Activated CD4-positive, CD25-positive, alpha-beta regulatory T cell treated with anti-CD3 and anti-CD28 coated beads, Interleukin-2, amount 50 U/mL, for 16 hours (primary cell): ENCODE data around the gene C16orf92.
A peak's percentile ranks its signal among the peaks of the same experiment; 100 is the strongest.

Experiments used
- DNase-seq: peaks from one replicate; pipeline ENCODE4 v3.0.0-alpha.2; 2020; ENCODE audit warnings: low read depth, low spot score

The C16orf92 gene, protein sequence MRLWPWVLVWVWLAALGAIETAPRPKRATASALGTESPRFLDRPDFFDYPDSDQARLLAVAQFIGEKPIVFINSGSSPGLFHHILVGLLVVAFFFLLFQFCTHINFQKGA

DNA sequence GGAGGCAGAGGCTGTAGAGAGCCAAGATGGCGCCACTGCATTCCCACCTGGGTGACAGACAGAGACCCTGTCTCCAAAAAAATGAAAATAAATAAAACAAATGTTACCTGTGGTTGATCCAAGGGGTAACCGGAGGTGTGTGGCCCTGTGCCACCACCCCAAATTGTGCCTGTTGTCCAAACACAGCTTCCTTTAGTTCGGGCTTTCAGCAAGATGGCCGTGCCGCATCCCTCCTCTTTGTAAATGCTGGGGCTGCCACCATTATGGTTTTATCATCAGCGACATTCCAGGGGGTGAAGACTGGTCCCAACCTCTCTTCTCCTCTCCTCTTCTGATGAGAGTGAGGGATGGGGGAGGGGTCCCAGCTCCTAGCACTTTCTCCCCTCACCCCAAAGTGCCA, at the start of gene C16orf92:
TSS of gene C16orf92 (plus strand) at position 312 of the 400 bp plus-strand sequence. CDS start 143 bp downstream, outside the sequence.
- DNase-seq: no peak

DNA sequence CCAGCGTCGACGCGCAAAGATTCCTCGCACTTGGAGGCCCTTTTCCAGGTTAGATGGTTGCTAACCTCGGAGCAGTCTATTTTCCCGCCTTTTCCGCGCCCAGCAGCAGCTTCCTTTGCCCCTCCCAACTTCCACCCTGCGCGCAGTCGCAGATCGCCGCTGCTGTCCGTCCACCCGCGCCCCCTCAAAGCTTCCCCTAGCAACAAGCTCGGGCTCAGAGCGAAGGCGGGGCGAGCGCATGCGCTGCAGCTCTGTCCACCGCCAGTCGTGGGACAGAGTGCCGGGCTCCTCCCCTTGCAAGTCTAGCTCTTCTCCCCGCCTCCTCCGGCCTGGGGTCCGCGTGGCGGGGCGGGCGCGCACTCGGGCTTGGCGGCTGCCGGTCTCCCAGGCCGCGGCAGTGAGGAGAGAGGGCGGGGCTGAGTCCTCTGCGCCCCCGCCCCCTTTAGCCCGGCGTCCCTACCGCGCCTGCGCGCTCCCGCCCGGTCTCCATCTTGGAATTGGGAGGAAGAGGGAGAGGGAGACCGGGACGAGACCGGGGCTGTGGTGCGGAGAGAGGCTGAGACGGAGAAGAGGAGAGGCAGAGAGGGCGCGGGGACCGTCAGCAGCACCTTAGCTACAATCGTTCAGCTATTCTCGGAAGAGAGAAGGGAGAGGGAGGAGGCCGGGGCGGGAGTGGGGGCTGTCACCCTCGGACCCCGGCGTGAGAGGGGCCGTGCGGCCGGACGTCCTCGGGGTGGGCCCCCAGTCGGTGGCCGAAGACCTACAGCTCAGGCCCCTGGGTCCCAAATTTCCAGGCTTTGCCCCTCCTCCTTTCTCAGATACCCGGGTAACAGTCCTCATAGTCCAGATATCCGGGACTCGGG, 49.4 kb upstream of the C16orf92 start, which contains the start of gene TAOK2:
TSS of gene TAOK2 (plus strand) at position 485 of the 863 bp plus-strand sequence. CDS start 3,905 bp downstream, outside the sequence.
- peak; percentile 84 for DNase-seq

DNA sequence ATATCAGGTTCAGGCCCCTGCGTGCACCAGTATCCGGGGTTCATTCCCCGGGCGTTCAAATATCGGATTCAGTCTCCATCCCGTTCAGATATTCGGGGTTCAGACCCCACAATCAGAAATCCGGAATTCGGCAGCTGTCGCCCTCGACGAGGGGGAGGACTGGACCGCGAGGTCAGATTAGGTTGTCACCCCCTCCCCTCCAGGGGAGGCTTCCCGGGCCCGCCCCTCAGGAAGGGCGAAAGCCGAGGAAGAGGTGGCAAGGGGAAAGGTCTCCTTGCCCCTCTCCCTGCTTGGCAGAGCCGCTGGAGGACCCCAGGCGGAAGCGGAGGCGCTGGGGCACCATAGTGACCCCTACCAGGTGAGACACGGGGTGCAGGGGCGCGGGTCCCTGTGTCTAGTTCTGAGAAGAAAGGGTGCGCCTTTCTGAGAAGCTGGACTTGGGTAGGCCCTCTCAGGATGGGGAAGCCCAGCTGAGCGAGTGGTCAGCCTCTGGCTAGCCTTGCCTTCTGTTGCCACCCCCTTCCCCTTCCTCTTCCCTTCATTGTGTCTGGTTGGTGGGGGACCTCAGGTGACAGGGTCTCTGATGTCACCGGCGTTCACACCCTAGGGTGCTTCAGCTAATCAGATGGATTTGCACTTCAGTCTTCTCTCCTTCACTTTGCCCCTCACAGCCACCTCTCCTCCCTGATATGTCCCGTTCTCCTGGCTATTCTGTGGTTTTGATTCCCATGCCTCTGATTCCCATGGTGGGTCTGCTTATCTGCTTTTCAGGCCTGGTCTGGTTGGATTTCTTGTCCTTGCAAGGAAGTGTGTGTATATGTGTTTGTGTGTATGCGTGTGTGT, 48.5 kb upstream of the C16orf92 start:
- no peak for DNase-seq

DNA sequence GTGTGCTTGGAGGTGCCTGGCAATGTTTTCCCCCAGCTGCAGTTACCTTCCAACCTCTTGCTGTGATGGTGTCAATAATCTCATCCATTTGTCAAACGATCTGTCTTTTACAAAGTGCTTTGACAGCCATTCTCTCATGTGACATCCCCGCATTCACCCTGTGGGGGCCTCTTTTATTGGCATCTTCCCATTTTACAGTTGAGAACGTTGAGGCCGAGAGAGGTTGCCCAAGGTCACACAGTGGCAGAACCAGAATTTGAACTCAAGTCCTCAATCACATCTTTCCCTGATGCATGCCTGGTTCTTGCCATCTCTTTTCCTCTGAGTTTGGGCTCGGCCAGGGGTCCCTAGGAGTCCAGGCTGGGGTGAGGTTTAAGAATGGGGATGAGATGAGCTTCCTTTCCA, 47.9 kb upstream of the C16orf92 start:
- DNase-seq: no peak

DNA sequence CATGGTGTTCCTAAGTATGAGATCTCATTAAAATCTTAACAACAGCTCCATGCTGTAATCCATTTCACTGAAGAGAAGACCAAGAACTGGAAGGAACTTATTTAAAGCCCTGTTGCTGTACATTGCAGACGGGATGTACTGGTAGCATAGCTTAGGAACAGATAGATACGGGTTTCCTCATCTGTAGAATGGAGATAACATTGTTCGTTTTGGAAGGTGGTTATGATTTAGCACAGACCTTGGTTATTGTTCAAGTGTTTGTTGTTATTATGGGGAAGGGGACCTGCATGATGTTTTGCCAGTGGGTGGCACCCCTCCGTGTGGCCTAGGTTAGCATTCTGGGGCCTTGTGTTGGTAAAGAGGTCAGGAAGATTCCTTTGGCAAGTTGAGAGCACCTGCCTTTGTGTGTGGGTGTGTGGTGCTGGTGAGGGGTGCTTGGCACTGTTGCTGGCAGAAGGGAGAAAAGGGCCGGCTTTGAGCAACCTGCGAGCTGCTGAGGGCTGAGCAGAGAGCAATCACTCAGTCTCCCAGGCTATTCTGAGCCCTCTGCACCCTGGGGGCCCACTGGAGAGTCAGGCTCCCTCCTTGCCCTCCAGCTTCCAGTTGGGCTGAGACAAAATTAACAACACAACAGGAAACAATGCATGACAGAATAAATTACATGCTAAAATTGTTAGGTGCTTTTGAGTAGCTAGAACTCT, 47.0 kb upstream of the C16orf92 start:
- no peak for DNase-seq

DNA sequence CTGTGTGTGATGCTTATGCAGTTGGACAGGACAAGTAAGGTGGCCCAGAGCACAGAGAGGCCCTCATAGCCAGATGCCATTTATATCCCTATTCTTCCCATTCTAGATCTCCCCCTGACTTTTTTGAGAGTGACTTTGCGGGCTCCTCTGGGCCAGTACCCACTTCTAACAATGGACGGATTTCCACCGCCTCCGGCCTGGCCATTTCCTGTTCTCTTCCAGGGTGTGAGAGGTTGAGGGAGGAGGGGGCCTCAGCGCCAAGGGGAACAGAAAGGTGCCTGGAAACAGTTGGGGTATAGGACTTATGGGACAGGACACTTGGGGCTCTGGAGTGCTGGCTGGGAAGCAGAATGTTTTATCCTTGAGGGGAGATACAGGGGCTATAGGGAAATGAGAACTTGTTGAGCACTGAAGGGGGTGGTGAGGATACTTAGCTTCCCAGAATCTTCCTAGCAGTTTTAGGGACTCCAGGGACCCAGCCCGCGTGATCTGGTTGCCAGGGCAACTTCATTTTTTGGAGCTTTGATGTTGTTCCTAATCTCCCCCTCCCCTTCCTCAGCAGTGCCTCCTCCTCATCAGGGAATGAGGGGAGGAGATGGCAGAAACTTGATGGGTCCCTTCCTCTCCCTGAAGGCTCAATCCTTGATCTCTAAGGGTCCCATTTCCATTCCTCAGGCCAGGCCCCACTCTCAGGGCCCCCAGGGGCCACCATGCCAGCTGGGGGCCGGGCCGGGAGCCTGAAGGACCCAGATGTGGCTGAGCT, 45.8 kb upstream of the C16orf92 start:
- DNase-seq: no peak

DNA sequence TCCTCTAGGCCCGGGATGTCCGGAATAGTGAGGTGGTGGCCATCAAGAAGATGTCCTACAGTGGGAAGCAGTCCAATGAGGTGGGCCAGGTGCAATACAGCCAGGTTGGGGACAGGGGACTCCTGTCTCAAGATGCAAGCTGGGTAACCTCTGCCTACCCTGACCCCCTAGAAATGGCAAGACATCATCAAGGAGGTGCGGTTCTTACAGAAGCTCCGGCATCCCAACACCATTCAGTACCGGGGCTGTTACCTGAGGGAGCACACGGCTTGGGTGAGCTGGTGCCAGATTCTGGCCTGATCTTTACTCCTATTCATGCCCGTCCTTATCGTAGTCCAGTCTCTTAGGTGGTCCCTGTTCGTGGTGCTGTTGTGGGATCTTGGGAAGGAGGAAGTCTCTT, 44.9 kb upstream of the C16orf92 start:
- DNase-seq: no peak

DNA sequence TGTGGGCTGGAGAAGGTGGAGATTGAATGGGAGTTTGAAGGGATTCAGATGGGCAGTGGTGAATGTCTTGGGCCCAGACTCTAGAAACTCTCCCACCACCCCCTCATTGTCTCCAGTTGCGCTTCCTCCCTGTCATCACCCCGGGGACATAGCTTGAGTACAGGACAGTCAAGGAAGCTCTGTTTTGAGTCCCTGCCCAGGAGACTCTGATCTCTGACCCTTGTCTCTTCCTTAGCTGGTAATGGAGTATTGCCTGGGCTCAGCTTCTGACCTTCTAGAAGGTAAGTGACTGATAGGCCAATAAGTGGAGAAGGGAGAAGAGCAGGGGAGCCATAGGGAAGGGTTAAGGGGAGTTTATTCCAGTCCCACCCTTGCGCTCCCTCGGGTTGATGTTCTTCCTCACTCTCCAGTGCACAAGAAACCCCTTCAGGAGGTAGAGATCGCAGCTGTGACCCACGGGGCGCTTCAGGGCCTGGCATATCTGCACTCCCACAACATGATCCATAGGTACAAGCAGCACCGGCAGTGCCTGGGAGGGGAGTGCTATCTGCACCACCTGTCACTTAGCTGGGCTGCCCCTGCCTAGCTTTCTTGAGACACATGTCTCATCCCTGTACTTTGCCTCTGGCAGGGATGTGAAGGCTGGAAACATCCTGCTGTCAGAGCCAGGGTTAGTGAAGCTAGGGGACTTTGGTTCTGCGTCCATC, 44.3 kb upstream of the C16orf92 start:
- DNase-seq: no peak

DNA sequence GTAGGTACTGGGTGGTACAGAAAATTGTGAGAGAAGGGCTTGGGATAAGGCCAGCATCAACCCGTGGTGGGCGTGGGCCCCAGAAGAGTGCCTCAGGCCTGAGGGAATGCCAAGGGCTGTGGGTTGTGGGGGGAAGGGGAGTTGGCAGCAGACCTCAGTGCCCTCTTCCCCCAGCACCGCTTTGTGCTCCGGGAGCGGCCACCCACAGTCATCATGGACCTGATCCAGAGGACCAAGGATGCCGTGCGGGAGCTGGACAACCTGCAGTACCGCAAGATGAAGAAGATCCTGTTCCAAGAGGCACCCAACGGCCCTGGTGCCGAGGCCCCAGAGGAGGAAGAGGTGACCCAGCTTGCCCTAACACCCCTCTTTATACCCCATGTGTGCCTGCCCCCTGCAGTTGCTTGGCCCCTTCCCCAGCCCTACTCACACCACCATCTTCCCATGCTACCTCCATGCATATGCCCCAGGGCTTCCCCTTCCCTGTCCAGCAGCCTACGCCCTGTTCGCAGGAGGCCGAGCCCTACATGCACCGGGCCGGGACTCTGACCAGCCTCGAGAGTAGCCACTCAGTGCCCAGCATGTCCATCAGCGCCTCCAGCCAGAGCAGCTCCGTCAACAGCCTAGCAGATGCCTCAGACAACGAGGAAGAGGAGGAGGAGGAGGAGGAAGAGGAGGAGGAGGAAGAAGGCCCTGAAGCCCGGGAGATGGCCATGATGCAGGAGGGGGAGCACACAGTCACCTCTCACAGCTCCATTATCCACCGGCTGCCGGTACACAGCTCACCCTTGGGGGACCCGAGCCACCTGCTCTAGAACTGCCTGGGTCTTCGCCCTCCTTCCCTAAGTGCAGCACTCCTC, 40.2 kb upstream of the C16orf92 start:
- DNase-seq: no peak

DNA sequence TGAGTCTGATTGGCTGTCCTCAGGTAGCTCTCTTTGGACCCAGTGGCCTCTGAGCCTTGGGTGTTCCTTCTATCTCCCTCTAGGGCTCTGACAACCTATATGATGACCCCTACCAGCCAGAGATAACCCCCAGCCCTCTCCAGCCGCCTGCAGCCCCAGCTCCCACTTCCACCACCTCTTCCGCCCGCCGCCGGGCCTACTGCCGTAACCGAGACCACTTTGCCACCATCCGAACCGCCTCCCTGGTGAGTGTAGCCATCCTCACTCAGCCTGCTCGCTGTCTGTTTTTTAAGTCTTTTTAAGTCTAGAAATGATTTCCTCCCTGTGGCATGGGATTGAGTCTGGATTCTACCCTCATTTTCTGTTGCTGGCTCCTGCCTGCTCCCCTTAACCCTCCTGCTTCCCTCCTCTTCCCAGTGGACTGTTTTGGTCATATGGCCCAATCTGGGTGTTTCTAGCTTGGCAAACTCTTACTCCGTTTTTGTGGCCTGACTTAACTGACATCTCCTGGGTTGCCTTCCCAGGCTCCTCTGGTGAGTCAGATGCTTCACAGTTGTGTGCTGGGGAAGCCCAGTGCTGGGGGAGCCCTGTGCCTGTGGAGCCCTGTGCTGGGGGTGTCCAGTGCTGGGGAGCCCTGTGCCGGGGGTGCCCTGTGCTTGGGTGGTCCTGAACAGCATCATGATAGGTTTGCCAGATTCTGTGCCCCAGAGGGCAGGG, 39.4 kb upstream of the C16orf92 start:
- no peak for DNase-seq

DNA sequence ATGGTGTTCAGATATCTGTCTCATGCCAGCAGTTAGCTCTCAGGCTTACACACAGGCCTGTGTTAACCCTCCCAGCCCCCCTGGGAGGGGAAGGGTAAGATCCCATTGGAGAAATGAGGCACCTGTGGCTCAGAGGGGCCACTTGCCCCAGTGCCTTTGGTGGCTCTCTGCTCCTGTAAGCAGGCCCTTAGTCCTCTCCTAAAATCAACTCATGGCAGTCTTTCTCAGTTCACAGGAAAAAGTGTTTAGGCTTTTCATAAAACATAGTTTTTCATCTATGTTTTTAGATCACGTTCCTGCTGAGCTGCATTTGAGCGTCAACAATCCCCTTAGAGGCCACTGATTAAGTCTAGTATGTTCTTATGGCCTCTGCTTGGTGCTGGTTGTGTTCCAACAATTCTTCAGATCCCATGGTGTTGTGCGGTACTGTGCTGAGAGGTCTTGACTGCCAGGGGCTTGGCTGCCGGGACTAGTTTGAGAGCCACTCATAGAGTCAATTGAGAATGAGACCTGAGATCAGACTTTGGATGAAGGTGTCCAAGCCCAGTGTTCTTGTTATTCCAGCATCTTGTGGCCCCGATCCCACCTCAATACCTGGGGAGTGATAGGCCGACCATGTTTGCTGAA, 38.7 kb upstream of the C16orf92 start:
- DNase-seq: no peak

DNA sequence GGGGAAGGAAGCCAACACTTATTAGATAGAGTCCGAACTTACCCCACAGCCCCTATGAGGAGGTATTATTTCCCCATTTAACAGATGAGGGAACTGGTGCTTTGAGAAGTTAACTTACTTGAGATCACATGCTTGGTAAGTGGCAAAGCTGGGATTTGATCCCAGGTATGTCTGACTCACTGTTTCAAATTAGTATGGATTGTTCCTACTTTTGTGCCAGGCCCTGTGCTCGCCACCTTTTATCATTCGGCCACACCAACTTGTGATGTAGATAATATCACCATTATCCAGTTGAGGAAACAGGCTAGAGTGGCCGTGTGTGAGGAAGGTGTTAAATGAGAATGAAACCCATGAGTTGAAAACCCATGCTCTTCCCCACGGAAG, 38.2 kb upstream of the C16orf92 start:
- DNase-seq: no peak

DNA sequence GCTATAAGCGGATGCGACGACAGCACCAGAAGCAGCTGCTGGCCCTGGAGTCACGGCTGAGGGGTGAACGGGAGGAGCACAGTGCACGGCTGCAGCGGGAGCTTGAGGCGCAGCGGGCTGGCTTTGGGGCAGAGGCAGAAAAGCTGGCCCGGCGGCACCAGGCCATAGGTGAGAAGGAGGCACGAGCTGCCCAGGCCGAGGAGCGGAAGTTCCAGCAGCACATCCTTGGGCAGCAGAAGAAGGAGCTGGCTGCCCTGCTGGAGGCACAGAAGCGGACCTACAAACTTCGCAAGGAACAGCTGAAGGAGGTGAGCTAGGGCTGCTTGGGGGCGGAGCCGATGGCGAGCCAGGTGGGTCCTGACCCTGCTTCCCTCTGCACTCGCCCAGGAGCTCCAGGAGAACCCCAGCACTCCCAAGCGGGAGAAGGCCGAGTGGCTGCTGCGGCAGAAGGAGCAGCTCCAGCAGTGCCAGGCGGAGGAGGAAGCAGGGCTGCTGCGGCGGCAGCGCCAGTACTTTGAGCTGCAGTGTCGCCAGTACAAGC, 37.7 kb upstream of the C16orf92 start:
- no peak for DNase-seq

DNA sequence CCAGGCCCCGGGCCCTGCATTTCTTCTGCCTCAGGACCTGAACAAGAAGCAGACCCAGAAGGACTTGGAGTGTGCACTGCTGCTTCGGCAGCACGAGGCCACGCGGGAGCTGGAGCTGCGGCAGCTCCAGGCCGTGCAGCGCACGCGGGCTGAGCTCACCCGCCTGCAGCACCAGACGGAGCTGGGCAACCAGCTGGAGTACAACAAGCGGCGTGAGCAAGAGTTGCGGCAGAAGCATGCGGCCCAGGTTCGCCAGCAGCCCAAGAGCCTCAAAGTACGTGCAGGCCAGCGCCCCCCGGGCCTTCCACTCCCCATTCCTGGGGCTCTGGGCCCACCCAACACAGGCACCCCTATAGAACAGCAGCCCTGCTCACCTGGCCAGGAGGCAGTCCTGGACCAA, 36.8 kb upstream of the C16orf92 start:
- no peak for DNase-seq

DNA sequence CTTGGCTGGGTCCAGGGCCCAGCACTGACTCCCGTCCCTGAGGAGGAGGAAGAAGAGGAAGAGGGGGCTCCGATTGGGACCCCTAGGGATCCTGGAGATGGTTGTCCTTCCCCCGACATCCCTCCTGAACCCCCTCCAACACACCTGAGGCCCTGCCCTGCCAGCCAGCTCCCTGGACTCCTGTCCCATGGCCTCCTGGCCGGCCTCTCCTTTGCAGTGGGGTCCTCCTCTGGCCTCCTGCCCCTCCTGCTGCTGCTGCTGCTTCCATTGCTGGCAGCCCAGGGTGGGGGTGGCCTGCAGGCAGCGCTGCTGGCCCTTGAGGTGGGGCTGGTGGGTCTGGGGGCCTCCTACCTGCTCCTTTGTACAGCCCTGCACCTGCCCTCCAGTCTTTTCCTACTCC, 36.1 kb upstream of the C16orf92 start:
- DNase-seq: no peak

DNA sequence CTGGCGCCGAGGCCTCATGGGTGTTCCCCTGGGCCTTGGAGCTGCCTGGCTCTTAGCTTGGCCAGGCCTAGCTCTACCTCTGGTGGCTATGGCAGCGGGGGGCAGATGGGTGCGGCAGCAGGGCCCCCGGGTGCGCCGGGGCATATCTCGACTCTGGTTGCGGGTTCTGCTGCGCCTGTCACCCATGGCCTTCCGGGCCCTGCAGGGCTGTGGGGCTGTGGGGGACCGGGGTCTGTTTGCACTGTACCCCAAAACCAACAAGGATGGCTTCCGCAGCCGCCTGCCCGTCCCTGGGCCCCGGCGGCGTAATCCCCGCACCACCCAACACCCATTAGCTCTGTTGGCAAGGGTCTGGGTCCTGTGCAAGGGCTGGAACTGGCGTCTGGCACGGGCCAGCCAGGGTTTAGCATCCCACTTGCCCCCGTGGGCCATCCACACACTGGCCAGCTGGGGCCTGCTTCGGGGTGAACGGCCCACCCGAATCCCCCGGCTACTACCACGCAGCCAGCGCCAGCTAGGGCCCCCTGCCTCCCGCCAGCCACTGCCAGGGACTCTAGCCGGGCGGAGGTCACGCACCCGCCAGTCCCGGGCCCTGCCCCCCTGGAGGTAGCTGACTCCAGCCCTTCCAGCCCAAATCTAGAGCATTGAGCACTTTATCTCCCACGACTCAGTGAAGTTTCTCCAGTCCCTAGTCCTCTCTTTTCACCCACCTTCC, 35.5 kb upstream of the C16orf92 start:
- no peak for DNase-seq

DNA sequence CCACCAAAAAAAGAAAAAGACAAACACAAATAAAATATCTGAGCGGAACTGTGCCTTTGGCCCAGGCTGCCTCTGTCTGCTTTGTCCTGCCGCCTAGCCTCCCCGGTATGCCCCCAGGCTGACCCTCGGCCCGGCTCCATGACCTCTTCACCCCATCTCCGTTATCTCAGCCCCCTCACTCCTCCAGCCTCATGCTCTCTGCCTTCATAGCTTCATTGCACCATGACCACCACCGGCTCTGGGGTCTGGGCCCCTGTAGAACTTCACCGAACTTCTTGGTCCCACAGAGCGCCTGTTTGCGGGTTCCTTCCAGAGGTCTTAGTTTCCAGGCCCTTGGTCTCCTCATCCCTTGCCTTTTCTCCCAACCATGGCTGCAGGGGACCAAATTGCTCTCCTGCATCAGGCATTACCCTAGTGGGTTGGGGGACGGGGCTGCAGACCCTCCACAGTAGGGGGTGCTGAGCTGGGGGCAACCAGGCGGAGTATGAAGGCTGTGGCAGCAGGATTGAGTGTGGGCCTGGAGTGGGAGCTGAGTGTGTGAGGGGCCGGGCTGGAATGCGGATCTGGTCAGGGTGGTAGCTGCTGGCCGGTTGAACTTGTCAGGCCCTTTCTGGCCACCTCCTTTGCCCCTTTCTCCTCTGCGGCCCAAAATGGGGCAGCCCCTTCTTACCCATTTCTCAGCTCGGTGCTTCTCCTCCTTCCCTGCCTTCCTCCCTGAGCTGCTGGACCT, 34.5 kb upstream of the C16orf92 start:
- no peak for DNase-seq
